ENCODE data around the gene CYB561D2. TPM values are rescaled to one million over a fixed set of nuclear protein-coding genes. Genes with fewer than 3 reads are reported as not detected.

The CYB561D2 gene
- total RNA-seq, 2 experiments from 2014 or later: 17.8 to 20.1 TPM

GRCh38 chr3:50369012-50369670 lies 18.5 kb downstream of the CYB561D2 start:
- ChIA-PET POLR2A (no interaction called here), CTCF (interaction anchor here (1.4 kb wide), 1 partner anchor 173 kb away, joined by 5 read pairs; no protein-coding TSS in a partner anchor)
- intact Hi-C loops (cut with micrococcal nuclease): loop anchor here (5.0 kb wide), 1 partner anchor 178 kb away; no protein-coding TSS in a partner anchor
- no peak overlapping the region for H3K27ac Mint-ChIP-seq
- no peaks in the 10 kb centered on the region for H3K36me3 Mint-ChIP-seq
- peaks cover 23% of the 10 kb centered on the region for H3K4me1 Mint-ChIP-seq (ENCODE audit: low read depth)
- H3K27me3 Mint-ChIP-seq: no peaks in the 10 kb centered on the region
- H3K4me3 Mint-ChIP-seq: no peak overlapping the region
- DNase-seq: no peak
- no peaks in the 10 kb centered on the region for H3K9me3 Mint-ChIP-seq

DNA sequence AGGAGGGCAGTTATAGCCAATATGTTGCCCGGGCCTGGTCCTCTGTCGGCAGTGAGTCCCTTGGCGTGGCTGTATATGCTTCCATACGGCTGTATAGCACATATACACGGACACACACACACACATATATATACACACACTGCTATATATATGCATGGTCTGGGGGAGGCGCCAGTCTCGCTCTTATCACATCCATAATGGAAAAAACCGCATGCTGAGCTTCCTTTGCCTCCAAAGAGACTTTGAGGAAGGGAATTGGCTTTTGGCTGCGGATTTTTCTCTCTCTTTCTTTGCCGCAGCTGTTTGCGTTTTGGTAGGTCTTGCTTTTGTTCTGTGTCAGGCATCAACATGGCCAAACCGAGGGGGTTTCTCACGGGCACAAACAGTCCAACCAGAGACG lies 19.9 kb downstream of the CYB561D2 start:
- no peak for DNase-seq
- H3K36me3 Mint-ChIP-seq: no peaks in the 10 kb centered on the region
- no peaks in the 10 kb centered on the region for H3K27me3 Mint-ChIP-seq
- H3K27ac Mint-ChIP-seq: no peak overlapping the region
- H3K4me1 Mint-ChIP-seq (ENCODE audit: low read depth): peaks cover 15% of the 10 kb centered on the region
- ChIA-PET CTCF (interaction anchor here (1.1 to 1.5 kb wide), 2 partner anchors 133 to 172 kb away, joined by 4 to 6 read pairs; partner anchors contain the start of gene CACNA2D2), POLR2A (no interaction called here)
- intact Hi-C loops (cut with micrococcal nuclease): no loop called here
- H3K4me3 Mint-ChIP-seq: no peak overlapping the region
- no peaks in the 10 kb centered on the region for H3K9me3 Mint-ChIP-seq

- POLR2A ChIA-PET: no interaction called here
- Mint-ChIP-seq H3K4me1 (ENCODE audit: low read depth) (peaks cover 9% of the 10 kb centered on the region), H3K27ac (no peak overlapping the region)
These were observed 20.5 kb downstream of the CYB561D2 start for GRCh38 chr3:50371133-50371685.

GRCh38 chr3:50372349-50372748 lies 21.7 kb downstream of the CYB561D2 start:
- Mint-ChIP-seq H3K4me3 (no peak overlapping the region), H3K9me3 (no peaks in the 10 kb centered on the region), H3K4me1 (ENCODE audit: low read depth) (peaks cover 5% of the 10 kb centered on the region), H3K27ac (no peak overlapping the region), H3K27me3 (no peaks in the 10 kb centered on the region), H3K36me3 (no peaks in the 10 kb centered on the region)
- ChIA-PET CTCF (no interaction called here), POLR2A (no interaction called here)
- DNase-seq: no peak
- intact Hi-C loops (cut with micrococcal nuclease): no loop called here

More at GRCh38 chr3:50371133-50371685, 20.5 kb downstream of the CYB561D2 start:
- Mint-ChIP-seq H3K9me3 (no peaks in the 10 kb centered on the region), H3K36me3 (no peaks in the 10 kb centered on the region), H3K27me3 (no peaks in the 10 kb centered on the region), H3K4me3 (no peak overlapping the region)
- CTCF ChIA-PET: interaction anchor here (1.1 to 1.5 kb wide), 2 partner anchors 133 to 171 kb away, joined by 4 to 6 read pairs; partner anchors contain the start of gene CACNA2D2
- DNase-seq: no peak
- intact Hi-C loops (cut with micrococcal nuclease): no loop called here

DNA sequence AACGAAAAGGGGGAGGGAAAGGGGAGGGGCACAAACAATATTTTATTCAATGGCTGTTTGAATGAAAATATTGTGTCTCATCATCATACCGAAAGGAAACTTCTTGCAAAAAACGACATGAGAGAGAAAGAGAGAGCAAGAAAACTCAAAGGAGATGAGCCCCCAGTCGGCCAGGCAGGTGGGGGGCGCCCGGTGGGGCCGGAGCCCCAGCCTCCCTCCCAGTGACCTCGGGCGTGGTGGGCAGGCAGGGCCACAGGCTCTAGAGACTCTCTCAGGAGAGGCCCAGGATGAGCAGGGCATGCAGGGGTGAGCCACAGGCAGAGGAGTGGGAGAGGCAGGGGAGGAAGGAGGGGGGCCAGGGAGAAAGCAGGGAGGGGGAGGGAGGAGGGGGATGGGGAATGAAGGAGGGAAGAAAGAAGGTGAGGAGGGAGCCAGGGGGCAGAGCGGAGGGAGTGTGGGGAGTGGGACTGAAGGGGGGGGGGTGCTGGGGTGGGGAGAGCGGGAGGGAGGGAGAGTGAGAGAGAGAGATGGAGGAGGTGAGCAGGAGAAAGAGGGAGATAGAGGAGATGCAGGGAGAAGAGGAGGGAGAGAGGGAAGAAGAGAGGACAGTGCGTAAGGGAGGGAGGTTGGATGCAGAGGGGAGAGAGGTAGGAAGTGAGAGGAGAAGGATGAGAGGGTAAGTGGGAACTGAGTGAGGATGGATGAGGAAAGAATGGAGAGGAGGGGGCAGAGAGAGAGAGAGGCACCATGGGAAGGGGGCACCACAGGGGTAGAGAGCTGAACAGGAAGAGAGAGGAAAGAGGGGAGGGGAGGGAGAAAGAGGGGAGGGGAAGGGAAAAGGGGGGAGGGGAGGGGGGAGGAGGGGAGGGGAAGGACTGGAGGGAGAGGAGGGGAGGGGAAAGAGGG lies 22.7 kb downstream of the CYB561D2 start:
- no peaks in the 10 kb centered on the region for H3K36me3 Mint-ChIP-seq
- no peaks in the 10 kb centered on the region for H3K27me3 Mint-ChIP-seq
- intact Hi-C loops (cut with micrococcal nuclease): no loop called here
- peaks cover 4% of the 10 kb centered on the region for H3K4me1 Mint-ChIP-seq (ENCODE audit: low read depth)
- POLR2A ChIA-PET: no interaction called here
- CTCF ChIA-PET: no interaction called here
- H3K9me3 Mint-ChIP-seq: no peaks in the 10 kb centered on the region
- H3K27ac Mint-ChIP-seq: no peak overlapping the region
- no peak for DNase-seq
- H3K4me3 Mint-ChIP-seq: no peak overlapping the region

DNA sequence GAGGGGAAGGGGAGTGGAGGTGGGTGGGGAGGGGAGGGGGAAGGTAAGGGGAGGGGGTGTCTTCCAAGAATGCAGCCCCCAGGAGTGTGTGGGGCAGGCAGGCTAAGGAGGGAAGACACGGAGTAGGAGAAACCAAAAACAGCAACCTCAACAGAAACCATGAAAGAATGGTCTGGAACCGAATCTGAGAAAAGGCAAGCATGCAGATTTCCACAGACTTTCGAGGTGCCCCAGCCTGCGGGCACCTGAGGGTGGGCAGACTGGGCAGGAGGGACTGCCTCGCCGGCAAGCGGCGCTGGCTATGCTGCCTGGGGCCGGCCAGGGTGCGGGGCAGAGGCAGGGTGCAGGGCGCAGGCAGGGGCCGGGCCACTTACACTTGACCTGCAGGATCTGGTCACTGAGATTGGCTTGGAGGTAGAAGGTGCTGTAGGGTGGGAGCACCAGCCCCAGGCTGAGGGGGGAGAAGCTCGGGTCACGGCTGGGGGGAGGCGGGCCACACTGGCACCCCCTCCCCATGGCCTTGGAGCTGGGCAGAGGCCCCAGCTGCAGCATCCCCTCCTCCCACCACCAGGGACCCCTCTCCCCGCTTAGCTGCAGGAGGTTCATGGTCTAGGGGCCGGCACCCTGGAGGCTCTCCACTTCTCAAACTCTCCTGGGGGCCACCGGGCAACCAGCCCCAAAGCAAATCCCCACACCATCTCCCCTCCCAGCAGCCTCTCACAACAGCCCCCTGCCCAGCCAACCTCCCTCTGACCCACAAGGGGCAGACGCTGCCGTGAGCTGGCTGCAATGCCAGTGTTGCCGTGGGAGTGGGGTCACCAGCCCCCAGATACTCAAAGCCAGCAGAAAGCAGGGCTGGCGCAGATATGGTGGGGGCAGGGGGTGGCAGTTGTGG lies 23.9 kb downstream of the CYB561D2 start:
- H3K27ac Mint-ChIP-seq: no peak overlapping the region
- POLR2A ChIA-PET: no interaction called here
- no peaks in the 10 kb centered on the region for H3K27me3 Mint-ChIP-seq
- H3K4me1 Mint-ChIP-seq (ENCODE audit: low read depth): peaks cover 4% of the 10 kb centered on the region
- CTCF ChIA-PET: no interaction called here
- H3K9me3 Mint-ChIP-seq: no peaks in the 10 kb centered on the region
- intact Hi-C loops (cut with micrococcal nuclease): no loop called here
- DNase-seq: no peak
- H3K36me3 Mint-ChIP-seq: no peaks in the 10 kb centered on the region
- no peak overlapping the region for H3K4me3 Mint-ChIP-seq

GRCh38 chr3:50375258-50375931 lies 24.7 kb downstream of the CYB561D2 start:
- no peaks in the 10 kb centered on the region for H3K36me3 Mint-ChIP-seq
- no peak for DNase-seq
- ChIA-PET POLR2A (no interaction called here), CTCF (no interaction called here)
- peaks cover 4% of the 10 kb centered on the region for H3K4me1 Mint-ChIP-seq (ENCODE audit: low read depth)
- intact Hi-C loops (cut with micrococcal nuclease): no loop called here
- no peaks in the 10 kb centered on the region for H3K9me3 Mint-ChIP-seq
- no peak overlapping the region for H3K27ac Mint-ChIP-seq
- H3K4me3 Mint-ChIP-seq: no peak overlapping the region
- H3K27me3 Mint-ChIP-seq: no peaks in the 10 kb centered on the region

GRCh38 chr3:50378024-50378423 lies 27.4 kb downstream of the CYB561D2 start:
- DNase-seq: no peak
- intact Hi-C loops (cut with micrococcal nuclease): no loop called here
- no peaks in the 10 kb centered on the region for H3K9me3 Mint-ChIP-seq
- no peak overlapping the region for H3K4me3 Mint-ChIP-seq
- ChIA-PET CTCF (no interaction called here), POLR2A (no interaction called here)
- H3K4me1 Mint-ChIP-seq (ENCODE audit: low read depth): peaks cover 2% of the 10 kb centered on the region
- H3K36me3 Mint-ChIP-seq: no peaks in the 10 kb centered on the region
- H3K27me3 Mint-ChIP-seq: no peaks in the 10 kb centered on the region
- no peak overlapping the region for H3K27ac Mint-ChIP-seq

- no peaks in the 10 kb centered on the region for H3K27me3 Mint-ChIP-seq
- POLR2A ChIA-PET: no interaction called here
- H3K4me1 Mint-ChIP-seq (ENCODE audit: low read depth): no peaks in the 10 kb centered on the region
- intact Hi-C loops (cut with micrococcal nuclease): no loop called here
- no peak overlapping the region for H3K4me3 Mint-ChIP-seq
- no peaks in the 10 kb centered on the region for H3K36me3 Mint-ChIP-seq
- no peak for DNase-seq
- no peak overlapping the region for H3K27ac Mint-ChIP-seq
- CTCF ChIA-PET: no interaction called here
- no peaks in the 10 kb centered on the region for H3K9me3 Mint-ChIP-seq
These were observed 28.1 kb downstream of the CYB561D2 start for GRCh38 chr3:50378757-50379156.

DNA sequence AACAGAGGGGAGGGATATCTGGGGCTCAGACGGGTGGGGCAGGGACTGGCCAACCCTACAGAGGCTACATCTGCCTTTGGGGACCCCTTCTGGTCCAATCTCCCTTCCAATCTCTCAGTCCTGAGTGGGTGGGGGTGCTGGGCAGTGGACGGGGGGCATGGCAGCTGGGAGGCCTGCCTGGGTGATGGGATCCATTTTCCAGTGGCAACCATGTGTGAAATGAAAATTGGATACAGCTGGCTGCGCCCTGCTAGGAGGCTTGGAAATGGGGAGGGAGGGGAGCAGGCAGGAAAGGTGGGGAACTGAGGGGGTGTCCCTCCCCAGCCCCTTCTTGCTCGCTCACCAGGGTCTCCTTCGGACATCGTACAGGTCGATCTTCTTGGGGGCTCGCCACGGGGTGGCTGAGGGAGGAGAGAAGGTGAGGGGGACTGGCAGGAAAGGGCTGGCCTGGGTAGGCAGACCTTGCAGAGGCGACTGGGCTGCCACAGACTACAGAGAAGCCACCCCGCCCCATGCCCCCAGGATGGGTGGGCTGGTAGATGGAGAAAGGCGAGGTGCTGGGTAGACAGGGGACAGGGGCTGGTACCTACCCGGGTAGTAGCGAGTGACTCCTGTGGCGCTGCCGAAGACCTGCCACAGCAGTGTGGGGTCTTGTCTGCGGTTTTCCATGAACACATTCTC lies 29.9 kb downstream of the CYB561D2 start:
- Mint-ChIP-seq H3K27ac (no peak overlapping the region), H3K4me1 (ENCODE audit: low read depth) (no peaks in the 10 kb centered on the region), H3K9me3 (no peaks in the 10 kb centered on the region), H3K36me3 (no peaks in the 10 kb centered on the region), H3K27me3 (no peaks in the 10 kb centered on the region), H3K4me3 (no peak overlapping the region)
- CTCF ChIA-PET: no interaction called here
- POLR2A ChIA-PET: no interaction called here
- intact Hi-C loops (cut with micrococcal nuclease): no loop called here
- no peak for DNase-seq

GRCh38 chr3:50381383-50381782 lies 30.7 kb downstream of the CYB561D2 start:
- H3K27ac Mint-ChIP-seq: no peak overlapping the region
- intact Hi-C loops (cut with micrococcal nuclease): no loop called here
- CTCF ChIA-PET: no interaction called here

More at GRCh38 chr3:50381383-50381782, 30.7 kb downstream of the CYB561D2 start:
- Mint-ChIP-seq H3K27me3 (no peaks in the 10 kb centered on the region), H3K36me3 (no peaks in the 10 kb centered on the region), H3K4me3 (no peak overlapping the region), H3K4me1 (ENCODE audit: low read depth) (no peaks in the 10 kb centered on the region), H3K9me3 (no peaks in the 10 kb centered on the region)
- DNase-seq: no peak
- POLR2A ChIA-PET: no interaction called here

All from activated CD4-positive, alpha-beta memory T cell treated with anti-CD3 and anti-CD28 coated beads for 36 hours (primary cell).